ENCODE data around the gene SNAPC5. TPM values are rescaled to one million over a fixed set of nuclear protein-coding genes. Genes with fewer than 3 reads are reported as not detected.

SNAPC5 gene, protein sequence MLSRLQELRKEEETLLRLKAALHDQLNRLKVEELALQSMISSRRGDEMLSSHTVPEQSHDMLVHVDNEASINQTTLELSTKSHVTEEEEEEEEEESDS
- 16.4 and 24.4 TPM in 2 replicates for total RNA-seq

DNA sequence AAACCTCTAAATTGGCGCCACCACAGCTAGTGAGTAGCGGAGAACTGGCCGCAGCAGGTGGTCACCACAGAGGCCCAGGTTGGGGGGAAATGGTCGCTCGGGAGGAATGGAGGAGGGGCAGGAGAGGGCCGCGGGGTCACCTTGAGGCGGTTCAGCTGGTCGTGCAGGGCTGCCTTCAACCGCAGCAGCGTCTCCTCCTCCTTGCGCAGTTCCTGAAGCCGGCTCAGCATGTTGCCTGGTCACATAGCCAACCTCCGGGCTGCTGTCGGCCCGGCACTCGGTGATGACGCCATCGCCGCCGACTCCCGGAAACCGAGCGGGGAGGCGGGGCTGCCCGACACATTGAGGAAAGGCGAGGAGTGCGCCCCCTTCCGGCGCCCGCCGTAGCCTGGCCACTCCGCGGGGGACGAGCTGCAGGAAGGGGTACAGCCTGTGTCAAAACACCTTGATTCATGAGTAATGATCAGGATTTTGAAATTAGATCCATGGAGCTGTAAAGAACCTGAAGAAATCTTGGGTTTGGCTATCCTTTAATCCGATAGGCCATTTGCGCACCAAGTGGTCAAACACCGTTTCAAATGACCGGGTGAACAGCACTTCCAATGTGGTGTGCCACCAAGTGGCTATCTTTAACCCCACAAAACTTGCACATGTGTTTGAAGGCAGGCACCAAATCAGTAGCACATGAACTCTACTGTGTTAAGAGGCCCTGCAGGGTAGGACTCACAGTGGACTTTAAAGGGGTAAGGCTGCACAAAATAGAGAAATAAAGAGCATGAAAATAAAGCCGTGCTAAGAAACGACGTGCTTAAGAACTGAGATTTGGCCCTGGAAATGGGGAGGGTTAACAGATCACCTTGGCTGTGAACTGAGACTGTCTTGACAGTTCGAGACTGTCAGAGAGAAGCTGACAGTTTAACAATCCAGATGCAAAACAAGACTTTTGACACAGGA is at the start of gene SNAPC5:
Gene SNAPC5, minus strand, starts transcription at position 261 of the 954 bp plus-strand sequence. Its CDS starts 31 bp downstream, at position 230.

DNA sequence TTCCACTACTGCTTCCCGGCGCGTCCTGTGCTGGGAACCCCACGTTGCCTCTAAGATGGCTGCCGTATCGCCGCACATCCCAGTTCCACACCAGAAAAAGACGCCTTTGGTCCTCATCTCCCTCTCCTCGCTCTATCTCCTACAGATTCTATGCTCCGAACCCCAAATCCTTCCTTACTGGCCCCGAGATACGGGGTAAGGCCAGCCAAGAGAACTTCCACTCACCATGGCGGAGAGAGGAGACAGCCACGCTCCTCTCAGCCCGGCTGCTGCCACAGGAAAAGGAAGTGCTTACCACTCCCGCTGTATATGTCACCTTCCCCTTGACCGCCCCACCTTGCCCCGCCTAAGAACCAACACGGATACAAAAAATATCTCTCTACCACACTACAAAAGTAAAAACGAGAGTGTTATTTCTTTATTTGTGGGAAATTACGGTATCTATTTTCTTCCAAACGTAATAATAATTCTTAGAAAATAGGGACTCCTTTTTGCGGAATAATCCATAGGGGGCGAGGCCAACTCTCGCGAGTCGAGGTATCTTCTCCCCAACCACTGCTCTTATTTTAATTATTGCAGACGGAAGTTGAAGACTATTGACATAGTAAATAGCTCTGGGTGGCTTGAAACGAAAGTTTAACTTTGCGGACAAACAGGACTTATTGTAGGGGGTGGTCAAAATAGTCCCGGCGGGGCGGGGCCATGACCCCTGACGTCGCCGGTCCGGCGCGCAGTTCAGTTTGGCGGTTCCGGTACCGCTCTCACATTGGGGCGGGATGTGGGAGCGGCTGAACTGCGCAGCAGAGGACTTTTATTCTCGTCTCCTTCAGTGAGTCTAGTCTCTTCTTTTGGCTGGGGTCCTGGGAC is 7.2 kb upstream of the SNAPC5 start, which contains the start of the genes RPL4 and ZWILCH:
Gene RPL4, minus strand, starts transcription at position 293 of the 867 bp plus-strand sequence. Its CDS starts 65 bp downstream, at position 228.
Gene ZWILCH, plus strand, starts transcription at position 764 of the 867 bp plus-strand sequence. Its CDS starts 13 bp downstream, at position 777.

Other genes starting within 250 kb of the SNAPC5 start
- under 0.01 TPM in 1 of 2 replicates, not detected in the other for gene MEGF11, start 244.0 kb downstream of the SNAPC5 start, total RNA-seq
- 17.4 and 21.1 TPM in 2 replicates for gene DIS3L, start 204.2 kb downstream of the SNAPC5 start, total RNA-seq
- 7.1 and 15.3 TPM in 2 replicates for gene TIPIN, start 141.1 kb downstream of the SNAPC5 start, total RNA-seq
- 43.7 and 61.4 TPM in 2 replicates for gene MAP2K1, start 110.8 kb downstream of the SNAPC5 start, total RNA-seq
- gene RPL4, start 7.1 kb upstream of the SNAPC5 start, total RNA-seq: 1,890 and 1,891 TPM in 2 replicates
- 13.6 and 26.0 TPM in 2 replicates for gene ZWILCH, start 7.6 kb upstream of the SNAPC5 start, total RNA-seq
- 0.09 TPM in 1 of 2 replicates, not detected in the other for gene LCTL, start 68.2 kb upstream of the SNAPC5 start, total RNA-seq
- gene SMAD6, start 204.5 kb upstream of the SNAPC5 start, total RNA-seq: 25.6 and 34.0 TPM in 2 replicates